HG02623 (cell line): ENCODE measurements around the gene GRB10.
A peak's percentile ranks its signal among the peaks of the same experiment; 100 is the strongest.

ENCODE experiments used
- ATAC-seq: cut with Tn5 transposase; IDR thresholded peaks from one replicate; pipeline ENCODE4 v1.9.1; 2021; ENCODE audit warnings: moderate library complexity; ENCODE audit not compliant: unreplicated experiment

Gene GRB10

GRCh38 chr7:50674896-50675835 lies 107.5 kb downstream of the GRB10 start:
- ATAC-seq: no peak

- no peak for ATAC-seq
These were observed 108.4 kb downstream of the GRB10 start for GRCh38 chr7:50674299-50674698.

GRCh38 chr7:50673096-50673495 lies 109.6 kb downstream of the GRB10 start:
- no peak for ATAC-seq

- no peak for ATAC-seq
These were observed 110.7 kb downstream of the GRB10 start for GRCh38 chr7:50672045-50672444.

- no peak for ATAC-seq
These were observed 111.3 kb downstream of the GRB10 start for GRCh38 chr7:50671386-50671785.

GRCh38 chr7:50669890-50670289 lies 112.8 kb downstream of the GRB10 start:
- no peak for ATAC-seq

GRCh38 chr7:50667789-50668226 lies 114.9 kb downstream of the GRB10 start:
- no peak for ATAC-seq

GRCh38 chr7:50667338-50667737 lies 115.4 kb downstream of the GRB10 start:
- ATAC-seq: no peak

- no peak for ATAC-seq
These were observed 116.6 kb downstream of the GRB10 start for GRCh38 chr7:50666124-50666496.

- ATAC-seq: no peak
These were observed 117.1 kb downstream of the GRB10 start for GRCh38 chr7:50665403-50666123.

GRCh38 chr7:50664937-50665336 lies 117.8 kb downstream of the GRB10 start:
- ATAC-seq: peak; percentile 21

- peak; percentile 55 for ATAC-seq
These were observed 118.2 kb downstream of the GRB10 start for GRCh38 chr7:50664461-50664922.

- ATAC-seq: no peak
These were observed 119.1 kb downstream of the GRB10 start for GRCh38 chr7:50663396-50664102.

- ATAC-seq: no peak
These were observed 119.7 kb downstream of the GRB10 start for GRCh38 chr7:50662996-50663395.

- ATAC-seq: no peak
These were observed 120.5 kb downstream of the GRB10 start for GRCh38 chr7:50662041-50662694.

GRCh38 chr7:50661345-50662040 lies 121.2 kb downstream of the GRB10 start:
- peak; percentile 46 for ATAC-seq

GRCh38 chr7:50660830-50661175 lies 121.9 kb downstream of the GRB10 start:
- ATAC-seq: no peak

- no peak for ATAC-seq
These were observed 122.5 kb downstream of the GRB10 start for GRCh38 chr7:50660040-50660829.

GRCh38 chr7:50659329-50659965 lies 123.2 kb downstream of the GRB10 start:
- ATAC-seq: no peak
